Thoracic aorta (tissue), 2 donors: ENCODE data around the gene CIDEC. TPM values are rescaled to one million over a fixed set of nuclear protein-coding genes. Genes with fewer than 3 reads are reported as not detected.
A peak's percentile ranks its signal among the peaks of the same experiment; 100 is the strongest.

ENCODE experiments used
- ATAC-seq: fragments of 150-250 bp; one replicate; pipeline ENCODE4 v1.8.0; 2017; ENCODE audit warnings: low read depth; ENCODE audit not compliant: insufficient number of reproducible peaks, low FRiP score
- DNase-seq: peaks from one replicate; pipeline ENCODE4 v3.0.0-alpha.2; 2020; ENCODE audit warnings: low spot score
- H3K27ac ChIP-seq, 2 donors: fragments of 200-600 bp; sonication (generic); 1 replicate in 1 of 2; 2 replicates in 1 of 2; pipeline ENCODE4 v1.5.1; 2016; ENCODE audit warnings: mild to moderate bottlenecking in 2 of 2, moderate library complexity in 2 of 2
- H3K27me3 ChIP-seq: fragments of 200-600 bp; sonication (generic); replicated peaks from 2 replicates; pipeline ENCODE4 v1.6.0; 2016; ENCODE audit warnings: mild to moderate bottlenecking; ENCODE audit not compliant: insufficient read depth
- H3K36me3 ChIP-seq: fragments of 200-600 bp; sonication (generic); one replicate; pipeline ENCODE4 v1.5.1; 2016
- H3K4me1 ChIP-seq, 2 donors: fragments of 200-600 bp; sonication (generic); 1 replicate in 1 of 2; 2 replicates in 1 of 2; pipeline versions ENCODE4 v1.5.1 to v1.6.0; 2016; ENCODE audit warnings: low read depth in 2 of 2, mild to moderate bottlenecking in 1 of 2; ENCODE audit not compliant: control insufficient read depth in 1 of 2
- H3K4me3 ChIP-seq: fragments of 200-600 bp; sonication (generic); 2 replicates; pipeline ENCODE4 v1.5.1; 2016; ENCODE audit warnings: mild to moderate bottlenecking
- H3K9me3 ChIP-seq: fragments of 200-600 bp; sonication (generic); 2 replicates; pipeline ENCODE4 v1.5.1; 2016
- CTCF ChIP-seq: fragments of 200-600 bp; sonication (generic); IDR thresholded peaks from one replicate; pipeline ENCODE4 v1.5.1; 2019; ENCODE audit warnings: antibody characterized with exemption
- total RNA-seq, 2 donors: library from RNA; depleted of rRNA; stranded (reverse); fragments of >200 nt; gene quantifications; one replicate each; pipeline versions ENCODE4 v1.1.0 to v1.2.3, GENCODE V29; 2016

CIDEC gene
- total RNA-seq, 2 donors from 2014 or later = 2.0 to 2.6 TPM

GRCh38 chr3:9863058-9863772 is 16.8 kb downstream of the CIDEC start:
- no peak overlapping the region for H3K27ac ChIP-seq

GRCh38 chr3:9862391-9863057 is 17.5 kb downstream of the CIDEC start:
- Histone ChIP-seq H3K27me3 (no peaks in the 10 kb centered on the region), H3K4me1 (peaks cover 13 to 34% of the 10 kb centered on the region in 2 donors), H3K4me3 (peak overlapping the region; percentile 65), H3K27ac (no peak overlapping the region), H3K9me3 (no peaks in the 10 kb centered on the region), H3K36me3 (no peaks in the 10 kb centered on the region)
- no peak for TF ChIP-seq CTCF
- ATAC-seq (no peak), DNase-seq (no peak)

More at GRCh38 chr3:9863058-9863772, 16.8 kb downstream of the CIDEC start:
- Histone ChIP-seq H3K9me3 (no peaks in the 10 kb centered on the region), H3K4me1 (peaks cover 13 to 34% of the 10 kb centered on the region in 2 donors), H3K27me3 (no peaks in the 10 kb centered on the region), H3K4me3 (peak overlapping the region; percentile 65), H3K36me3 (no peaks in the 10 kb centered on the region)
- no peak for TF ChIP-seq CTCF
- DNase-seq = no peak
- no peak for ATAC-seq

DNA sequence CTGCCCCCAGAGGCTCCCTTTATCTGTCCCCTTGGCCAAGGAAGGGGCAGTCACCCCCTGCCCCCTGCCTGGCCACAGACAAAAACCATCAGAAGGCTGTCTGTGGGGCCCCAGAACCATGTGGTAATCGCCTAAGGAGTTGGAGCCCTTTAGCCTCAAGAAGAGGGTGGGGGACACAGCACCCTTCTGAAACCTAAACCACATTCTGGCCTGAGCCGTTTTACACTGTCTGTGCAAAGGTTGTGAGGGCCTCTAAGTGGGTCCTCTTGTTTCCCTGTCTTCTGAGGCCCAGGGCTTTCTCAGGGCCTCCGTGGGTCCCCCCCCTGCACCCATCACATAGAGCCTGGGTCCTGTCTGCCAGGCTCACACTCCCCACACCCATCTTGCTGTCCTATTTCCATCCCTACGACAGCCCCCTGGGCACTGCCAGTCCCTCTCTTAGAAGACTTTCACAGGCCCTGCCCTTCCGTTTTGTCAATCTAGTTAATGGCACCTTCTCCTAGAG is 18.4 kb downstream of the CIDEC start:
- Histone ChIP-seq H3K27ac (no peak overlapping the region), H3K4me1 (peaks cover 13 to 31% of the 10 kb centered on the region in 2 donors), H3K4me3 (no peak overlapping the region), H3K9me3 (no peaks in the 10 kb centered on the region), H3K36me3 (no peaks in the 10 kb centered on the region), H3K27me3 (no peaks in the 10 kb centered on the region)
- TF ChIP-seq CTCF = no peak
- DNase-seq (no peak), ATAC-seq (no peak)

DNA sequence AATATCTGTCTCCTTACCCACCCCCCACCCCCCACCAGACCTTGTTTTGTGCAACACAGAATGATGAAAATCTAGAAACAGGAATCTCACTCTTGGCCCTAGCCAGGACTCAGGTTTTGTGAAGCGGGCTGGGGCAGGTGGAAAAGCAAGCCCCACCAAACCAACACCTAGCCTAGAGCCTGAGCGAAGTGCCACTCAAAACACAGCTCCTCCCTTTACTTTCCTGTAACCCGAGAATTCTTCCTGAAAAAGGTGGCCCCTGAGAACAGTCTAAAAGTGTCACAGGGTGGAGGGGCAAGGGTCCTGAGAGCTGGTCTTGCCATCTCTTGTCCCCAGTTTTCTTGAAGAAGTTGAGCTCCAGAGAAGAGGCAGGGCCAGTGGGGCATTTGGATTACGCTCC is 18.9 kb downstream of the CIDEC start:
- no peaks in the 10 kb centered on the region for H3K9me3 ChIP-seq
- no peak overlapping the region for H3K27ac ChIP-seq
- H3K36me3 ChIP-seq = no peaks in the 10 kb centered on the region
- no peak for TF ChIP-seq CTCF
- H3K27me3 ChIP-seq = no peaks in the 10 kb centered on the region
- no peak overlapping the region for H3K4me3 ChIP-seq
- ATAC-seq (no peak), DNase-seq (no peak)
- peaks cover 12 to 26% of the 10 kb centered on the region in 2 donors for H3K4me1 ChIP-seq

- DNase-seq (no peak), ATAC-seq (no peak)
- H3K4me3 ChIP-seq = no peak overlapping the region
- peaks cover 5 to 10% of the 10 kb centered on the region in 2 donors for H3K4me1 ChIP-seq
- no peaks in the 10 kb centered on the region for H3K36me3 ChIP-seq
- TF ChIP-seq CTCF = no peak
- no peaks in the 10 kb centered on the region for H3K9me3 ChIP-seq
- no peaks in the 10 kb centered on the region for H3K27me3 ChIP-seq
- H3K27ac ChIP-seq = no peak overlapping the region
These were observed 20.5 kb downstream of the CIDEC start for GRCh38 chr3:9859530-9860025.
